ENCODE results near the gene NAV1. TPM values are rescaled to one million over a fixed set of nuclear protein-coding genes. Genes with fewer than 3 reads are reported as not detected.
A peak's percentile ranks its signal among the peaks of the same experiment; 100 is the strongest.

The NAV1 gene
- total and polyA plus RNA-seq, 2 of the 8 experiments (the other 6 are each of a cell fraction or from before 2014, with no cell fraction given), result 9.9 to 42.7 TPM

- Histone ChIP-seq H2BK20ac (ENCODE audit: low read length) (no peak overlapping the region), H2AFZ (ENCODE audit: low read length) (no peak overlapping the region), H3K4me3 (ENCODE audit: extremely low read depth in 1 of 4, insufficient read depth in 2 of 4, low read depth in 3 of 4, low read length in 4 of 4) (no peak overlapping the region), H2BK120ac (replicated peaks; ENCODE audit: low read depth, low read length) (no peak overlapping the region), H3K79me2 (ENCODE audit: control insufficient read depth in 1 of 2, insufficient read depth in 2 of 2, low read length in 2 of 2) (no peaks in the 10 kb centered on the region), H3K4ac (replicated peaks; ENCODE audit: insufficient read length, low read depth, low read length) (no peak overlapping the region), H2AK5ac (ENCODE audit: low read depth, low read length) (no peak overlapping the region), H2BK12ac (ENCODE audit: low read depth, low read length) (no peak overlapping the region), H4K20me1 (replicated peaks in 1 of 2; ENCODE audit: control insufficient read depth in 1 of 2, insufficient read depth in 2 of 2, low read length in 2 of 2) (no peaks in the 10 kb centered on the region), H2BK15ac (ENCODE audit: low read length) (no peak overlapping the region), H3K4me2 (ENCODE audit: insufficient read depth in 1 of 2, low read depth in 2 of 2, low read length in 2 of 2) (no peak overlapping the region), H3K14ac (ENCODE audit: insufficient read length) (no peak overlapping the region), H3K23ac (ENCODE audit: insufficient read length) (no peak overlapping the region), H3K18ac (ENCODE audit: extremely low read depth, low read length) (no peak overlapping the region), H3K36me3 (ENCODE audit: control insufficient read depth in 2 of 4, insufficient read depth in 4 of 4, low read length in 3 of 4) (no peaks in the 10 kb centered on the region), H3K4me1 (replicated peaks in 1 of 4; ENCODE audit: control insufficient read depth in 3 of 4, insufficient read depth in 4 of 4, low read length in 3 of 4) (peaks cover 0 to 6% (median 4%) of the 10 kb centered on the region in 4 experiments; a peak in 5 of 7 replicates), H4K5ac (ENCODE audit: insufficient read length, low read depth, low read length) (no peak overlapping the region), H3K27ac (ENCODE audit: low read depth, low read length) (no peak overlapping the region), H2BK5ac (ENCODE audit: low read depth, low read length) (no peak overlapping the region), H3K79me1 (ENCODE audit: low read depth, low read length) (no peaks in the 10 kb centered on the region), H3K27me3 (replicated peaks in 1 of 4; ENCODE audit: control insufficient read depth in 3 of 4, extremely low read depth in 1 of 4, insufficient read depth in 3 of 4, low read length in 3 of 4) (no peaks in the 10 kb centered on the region; a peak in 1 of 7 replicates), H4K91ac (replicated peaks; ENCODE audit: insufficient read length, low read length) (no peak overlapping the region), H4K8ac (ENCODE audit: extremely low read depth, insufficient read depth, low read length) (no peak overlapping the region), H3K9me3 (ENCODE audit: insufficient read depth in 2 of 2, low read depth in 1 of 2, low read length in 1 of 2) (no peaks in the 10 kb centered on the region), H3K9ac (replicated peaks in 1 of 4; ENCODE audit: extremely low read depth in 1 of 4, low read depth in 3 of 4, low read length in 3 of 4) (no peak overlapping the region), H3K56ac (replicated peaks; ENCODE audit: insufficient read length, low read depth, low read length) (no peak overlapping the region), H3K23me2 (ENCODE audit: low read depth, low read length) (no peaks in the 10 kb centered on the region)
- TF ChIP-seq CTCF (IDR thresholded peaks at IDR 0.05; ENCODE audit: control extremely low read depth in 1 of 3, insufficient read depth in 1 of 3, low read depth in 1 of 3, low read length in 3 of 3) (peak in 1 of 3 experiments; percentile 7; a peak in 1 of 4 replicates), FOSL1 (IDR thresholded peaks at IDR 0.05; ENCODE audit: insufficient read depth, low read depth, low read length) (no peak)
- CTCF ChIA-PET (ENCODE audit: partially characterized antibody), result interaction anchor here (1.0 to 11.3 kb wide), 5 partner anchors 19 to 131 kb away, joined by 3 to 79 read pairs (median 5); no protein-coding TSS in a partner anchor
- 91% methylated on average over 5 of the region's 5 CpGs; no CpG with 5 or more reads in 1 of the 2 experiments for WGBS, 2 experiments (ENCODE audit: extremely low coverage in 1 of 2, insufficient coverage in 1 of 2, insufficient read length in 1 of 2, insufficient replicate concordance in 2 of 2, low coverage in 1 of 2, low lambda C conversion rate in 2 of 2, missing lambda C conversion rate in 1 of 2)
- POLR2A ChIA-PET (ENCODE audit: partially characterized antibody), result interaction anchor here (0.9 kb wide), 1 partner anchor 127 kb away, joined by 3 read pairs; no protein-coding TSS in a partner anchor
- no peak for FAIRE-seq
- DNase-seq (ENCODE audit: low read depth in 1 of 2, low spot score in 2 of 2), result no peak
Observed at GRCh38 chr1:201578008-201578888, 39.3 kb downstream of the NAV1 start.

Data from H1 (cell line).